Measurements from ENCODE around the gene ZNF445. TPM values are rescaled to one million over a fixed set of nuclear protein-coding genes. Genes with fewer than 3 reads are reported as not detected.

Gene ZNF445
- total and polyA plus RNA-seq, 2 of the 8 experiments (the other 6 are each of a cell fraction or from before 2014, with no cell fraction given), result 3.3 to 26.3 TPM

DNA sequence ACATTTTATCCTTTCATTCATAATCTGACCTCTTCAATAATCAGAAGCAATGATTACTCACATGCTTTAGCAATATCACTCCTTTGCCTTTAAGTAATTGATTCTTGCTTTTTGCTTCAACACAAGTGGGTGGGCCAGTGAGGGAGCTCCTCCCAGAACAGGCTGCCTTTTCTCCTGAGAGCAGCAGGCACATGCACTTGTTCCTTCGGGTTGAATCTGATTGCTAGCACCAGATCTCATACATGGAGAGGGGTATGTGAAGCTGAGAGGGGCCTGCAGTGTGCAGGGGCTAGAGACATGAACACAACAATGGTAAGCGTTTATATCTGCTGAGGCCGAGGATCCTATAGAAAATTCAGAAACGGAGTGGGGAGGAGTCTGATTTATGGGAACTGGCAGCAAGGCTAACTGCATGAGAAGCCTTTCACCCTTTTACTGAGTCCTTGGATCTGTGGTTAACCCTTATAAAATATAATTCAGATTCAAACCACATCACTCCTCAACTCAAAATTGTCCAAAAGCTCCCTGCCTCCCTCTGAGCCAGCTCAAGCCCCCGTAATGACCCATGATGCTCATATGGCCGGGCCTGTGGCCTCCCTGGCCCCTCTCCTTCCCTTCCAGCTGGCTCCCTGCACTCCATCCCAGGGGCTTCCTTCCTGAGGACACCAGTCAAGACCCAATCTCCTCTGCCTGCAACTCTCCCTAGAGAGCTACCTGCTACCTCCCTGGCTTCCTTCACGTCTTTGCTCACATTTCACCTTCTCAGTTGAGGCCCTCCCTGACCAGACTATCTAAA is 32.4 kb downstream of the ZNF445 start (continued):
- TF ChIP-seq, protein P1, sequence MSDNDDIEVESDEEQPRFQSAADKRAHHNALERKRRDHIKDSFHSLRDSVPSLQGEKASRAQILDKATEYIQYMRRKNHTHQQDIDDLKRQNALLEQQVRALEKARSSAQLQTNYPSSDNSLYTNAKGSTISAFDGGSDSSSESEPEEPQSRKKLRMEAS (IDR thresholded peaks at IDR 0.05), result no peak
